ENCODE results near the gene CLEC9A. TPM values are rescaled to one million over a fixed set of nuclear protein-coding genes. Genes with fewer than 3 reads are reported as not detected.

CLEC9A gene
- total RNA-seq, 1 donor from 2014 or later = 0.99 TPM

- no peak for DNase-seq
Measured at GRCh38 chr12:10113075-10113474, 82.6 kb downstream of the CLEC9A start.

- DNase-seq = no peak
Measured at GRCh38 chr12:10113920-10114319, 83.4 kb downstream of the CLEC9A start.

GRCh38 chr12:10115311-10115710, 84.8 kb downstream of the CLEC9A start:
- no peak for DNase-seq

Other genes with a start within 250 kb of the CLEC9A start
- 0.39 TPM for gene KLRF1, start 203.2 kb upstream of the CLEC9A start, total RNA-seq
- gene CLEC2B, start 161.3 kb upstream of the CLEC9A start, total RNA-seq = 18.7 TPM
- gene KLRF2, start 149.2 kb upstream of the CLEC9A start, total RNA-seq = not detected
- gene CLEC2A, start 98.3 kb upstream of the CLEC9A start, total RNA-seq = 18.5 TPM
- gene CLEC12A, start 59.3 kb upstream of the CLEC9A start, total RNA-seq = 7.2 TPM
- gene CLEC1B, start 31.6 kb upstream of the CLEC9A start, total RNA-seq = 0.39 TPM
- 0.99 TPM for gene CLEC12B, start 20.1 kb upstream of the CLEC9A start, total RNA-seq
- gene CLEC1A, start 68.3 kb downstream of the CLEC9A start, total RNA-seq = 2.8 TPM
- gene CLEC7A, start 99.5 kb downstream of the CLEC9A start, total RNA-seq = 5.8 TPM
- gene OLR1, start 141.4 kb downstream of the CLEC9A start, total RNA-seq = 2.7 TPM
- 0.10 TPM for gene TMEM52B, start 148.3 kb downstream of the CLEC9A start, total RNA-seq
- 37.3 TPM for gene GABARAPL1, start 182.2 kb downstream of the CLEC9A start, total RNA-seq

Data from skin of body (tissue), 2 donors.